GM21717 (cell line): ENCODE results near the gene OLIG3.

Experiments used
- ATAC-seq: cut with Tn5 transposase; IDR thresholded peaks from one replicate; pipeline ENCODE4 v1.9.1; 2021; ENCODE audit warnings: mild to moderate bottlenecking, moderate library complexity; ENCODE audit not compliant: unreplicated experiment

OLIG3 gene

DNA sequence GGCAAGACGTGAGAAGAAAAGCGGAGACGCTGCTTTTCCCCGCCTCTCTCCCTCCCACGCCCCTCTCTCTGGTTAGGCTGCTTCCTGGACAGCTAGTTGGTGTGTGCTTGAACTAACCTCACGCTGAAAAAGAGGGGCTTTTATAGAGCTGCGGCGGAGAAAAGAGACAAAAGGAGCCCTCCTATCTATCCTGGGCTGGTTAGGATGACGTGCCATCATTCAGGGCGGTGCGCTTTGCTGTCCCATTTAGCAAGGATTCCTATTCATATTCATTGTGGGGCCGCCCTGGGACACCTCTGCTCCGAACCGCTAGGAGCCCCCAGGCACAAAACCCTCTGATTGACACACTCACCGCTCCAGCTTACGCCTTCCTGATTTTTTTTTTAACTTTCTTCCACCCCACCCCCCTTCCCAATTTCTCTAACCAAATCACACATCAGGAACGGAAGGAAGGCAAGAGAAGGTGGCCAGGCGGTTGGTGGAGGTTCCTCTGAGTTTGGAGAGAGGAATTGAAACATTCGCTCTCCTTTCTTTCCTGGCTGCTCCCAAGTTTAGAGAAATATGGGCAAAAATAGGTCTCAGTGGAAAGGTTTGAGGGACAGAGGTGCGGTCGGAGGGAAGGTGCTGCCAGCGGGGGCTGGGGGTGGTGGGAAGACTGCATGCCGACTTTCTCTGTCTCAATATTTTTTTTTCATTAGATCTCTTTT lies at the start of gene OLIG3:
Gene OLIG3, minus strand, starts transcription at position 114 of the 707 bp plus-strand sequence. CDS start 224 bp downstream, outside the sequence.
- no peak for ATAC-seq

DNA sequence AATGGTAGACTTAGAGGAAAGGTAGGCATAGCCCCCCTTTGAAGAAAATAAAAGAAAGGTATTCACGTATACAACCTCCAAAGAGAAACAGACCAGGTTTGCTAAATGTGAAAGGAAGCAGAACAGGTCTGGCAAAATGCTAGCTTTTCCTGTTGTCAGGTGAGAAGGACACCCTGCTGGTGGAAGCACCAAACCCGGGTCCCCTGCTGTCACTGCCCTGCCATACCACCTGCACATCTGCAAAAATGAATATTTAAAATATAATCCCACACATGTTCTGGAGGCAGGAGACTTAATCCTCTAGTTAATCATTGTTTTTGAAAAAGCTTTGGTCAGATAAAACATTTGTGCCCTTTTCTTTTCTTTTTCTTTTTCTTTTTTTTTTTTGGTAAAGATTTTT lies 48.9 kb upstream of the OLIG3 start:
- no peak for ATAC-seq

- no peak for ATAC-seq
These were observed 48.5 kb upstream of the OLIG3 start for GRCh38 chr6:137542713-137543112.

GRCh38 chr6:137541534-137542063 lies 47.4 kb upstream of the OLIG3 start:
- no peak for ATAC-seq

DNA sequence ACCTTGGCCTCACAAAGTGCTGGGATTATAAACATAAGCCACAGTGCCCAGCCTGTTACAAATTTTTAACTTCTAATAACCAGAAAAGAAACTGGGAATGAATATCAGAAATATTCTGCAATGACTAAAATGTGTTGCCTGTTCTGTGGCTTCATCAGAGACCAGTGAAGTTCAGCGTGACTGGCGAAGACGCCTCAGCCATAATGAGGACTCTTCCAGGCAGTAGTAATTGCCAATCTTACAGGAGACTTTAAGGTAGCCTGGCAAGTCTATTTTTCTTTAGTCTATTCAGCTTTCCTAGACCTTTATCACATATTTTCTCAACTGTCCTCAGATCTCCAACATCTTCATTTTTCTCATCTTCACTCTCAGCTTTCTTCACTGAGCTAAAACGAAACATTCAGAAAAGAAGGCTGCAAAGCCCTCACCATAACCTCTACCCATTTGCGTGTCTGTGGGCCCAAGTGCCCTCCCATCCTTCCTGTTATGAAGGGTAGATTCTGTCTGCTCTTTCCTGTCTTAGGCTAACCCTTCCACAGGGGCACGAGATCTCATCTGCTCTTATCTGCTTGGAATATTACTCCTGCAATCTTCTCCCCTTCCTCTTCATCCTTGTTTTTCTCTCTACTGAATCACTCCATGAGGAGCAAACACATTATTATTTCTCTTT lies 42.0 kb upstream of the OLIG3 start:
- no peak for ATAC-seq

GRCh38 chr6:137531376-137532092 lies 37.3 kb upstream of the OLIG3 start:
- no peak for ATAC-seq

GRCh38 chr6:137530404-137530803 lies 36.2 kb upstream of the OLIG3 start:
- no peak for ATAC-seq

- ATAC-seq, result no peak
These were observed 28.6 kb upstream of the OLIG3 start for GRCh38 chr6:137522831-137523230.

DNA sequence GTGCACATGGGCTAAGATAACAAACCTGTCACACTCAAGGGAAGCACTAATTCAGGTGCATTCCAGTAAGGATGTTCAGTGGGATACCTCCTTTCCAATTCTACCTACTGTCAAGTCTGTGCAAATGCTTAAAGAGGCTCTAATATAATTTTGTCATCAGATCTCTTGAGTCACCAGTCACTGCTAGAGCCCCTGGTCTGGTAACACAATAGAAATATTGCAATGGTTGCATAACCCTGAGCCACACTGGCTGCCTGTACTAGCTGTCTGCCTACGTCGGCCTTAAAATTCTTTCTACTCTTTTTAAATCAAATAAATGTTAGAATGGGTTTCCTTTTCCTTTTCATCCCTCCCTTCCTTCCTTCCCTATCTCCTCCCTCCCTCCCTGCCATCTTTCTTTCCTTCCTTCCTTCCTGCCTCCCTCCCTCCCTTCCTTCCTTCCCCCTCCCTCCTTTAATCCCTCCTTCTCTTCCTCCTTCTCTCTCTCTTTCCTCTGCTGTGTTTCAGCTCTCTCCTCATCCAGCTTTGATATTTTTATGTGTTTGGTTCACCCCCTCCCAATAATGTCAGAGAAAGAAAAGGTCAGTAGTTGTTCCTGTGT lies 28.1 kb upstream of the OLIG3 start:
- ATAC-seq, result no peak

GRCh38 chr6:137520520-137520919 lies 26.3 kb upstream of the OLIG3 start:
- ATAC-seq, result no peak

DNA sequence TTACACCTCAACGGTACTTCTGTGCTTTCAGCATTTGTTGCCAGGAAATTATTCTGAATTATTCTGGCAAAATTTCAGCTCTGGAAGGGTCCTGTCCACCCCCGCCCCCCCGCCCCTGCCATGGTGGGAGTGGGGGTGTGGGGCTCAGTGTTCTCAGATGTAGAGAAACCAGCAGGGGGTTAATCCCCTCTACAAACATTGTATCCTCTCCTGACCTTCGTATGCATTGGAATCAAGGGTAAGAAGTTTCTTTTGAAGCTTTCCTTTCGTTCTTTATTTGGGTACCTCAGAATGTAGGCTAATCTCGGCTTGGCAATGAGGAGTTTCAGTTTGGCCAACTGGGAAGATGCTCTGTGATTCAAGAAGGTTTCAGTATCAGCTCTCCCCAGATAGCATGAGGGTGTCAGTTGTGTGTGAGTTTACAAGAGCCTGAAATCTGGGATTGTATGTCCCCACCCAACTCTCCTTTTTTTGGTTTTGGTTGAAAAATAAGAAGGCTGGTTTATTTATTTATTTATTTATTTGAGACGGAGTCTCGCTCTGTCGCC lies 25.5 kb upstream of the OLIG3 start:
- ATAC-seq, result no peak

DNA sequence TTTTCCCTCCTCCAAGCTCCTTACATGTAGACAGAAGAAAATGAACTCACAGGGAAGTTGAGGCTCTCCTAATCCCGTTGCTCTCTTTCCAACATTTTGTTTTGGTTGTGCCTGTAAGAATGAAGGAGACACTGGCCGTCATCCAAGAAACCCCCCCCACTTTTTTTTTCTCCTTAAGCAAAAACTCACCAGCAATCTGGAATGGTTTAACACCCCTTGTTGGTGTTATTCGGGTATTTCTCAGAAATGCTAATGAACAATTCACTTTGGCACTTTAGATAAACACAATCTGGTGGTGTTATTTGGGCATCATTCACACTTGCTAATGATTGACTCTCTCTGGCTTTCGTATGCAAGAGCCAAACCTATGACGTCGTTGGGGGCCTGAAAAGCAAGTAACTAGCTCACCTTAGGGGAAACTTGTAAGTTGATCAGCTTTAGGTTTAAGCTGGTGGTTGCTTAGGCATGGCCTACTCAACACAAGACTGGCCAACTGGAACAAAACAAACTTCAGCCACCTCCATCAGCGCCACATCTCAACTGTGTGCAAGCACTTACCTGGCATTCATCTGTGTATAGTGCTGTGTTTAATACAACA lies 24.3 kb upstream of the OLIG3 start:
- ATAC-seq, result no peak

DNA sequence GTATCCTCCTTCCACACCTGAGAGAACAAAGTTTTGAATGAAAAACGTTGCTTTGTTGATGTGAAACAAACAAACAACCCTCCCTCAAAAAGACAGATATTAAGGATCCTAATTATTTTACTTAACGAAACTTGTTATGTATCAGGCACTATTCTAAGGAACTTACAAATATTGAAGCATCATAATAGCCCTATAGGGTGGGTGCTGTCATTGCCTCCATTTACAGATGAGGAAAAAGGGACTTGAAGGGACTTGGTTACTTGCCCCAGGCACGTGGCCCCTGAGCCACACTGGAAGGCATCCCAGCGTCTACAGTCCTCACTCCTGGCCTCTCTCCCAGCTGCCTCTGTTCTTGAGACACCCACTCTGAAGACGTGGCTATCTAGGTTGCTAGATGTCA lies 20.2 kb upstream of the OLIG3 start:
- ATAC-seq, result no peak

GRCh38 chr6:137512757-137513605 lies 18.8 kb upstream of the OLIG3 start:
- no peak for ATAC-seq

GRCh38 chr6:137510923-137511322 lies 16.7 kb upstream of the OLIG3 start:
- no peak for ATAC-seq

GRCh38 chr6:137498481-137499190 lies 4.4 kb upstream of the OLIG3 start:
- ATAC-seq, result no peak

GRCh38 chr6:137497721-137498463 lies 3.7 kb upstream of the OLIG3 start:
- no peak for ATAC-seq
